Cortex of kidney (tissue), 1 donor: ENCODE data around the gene PDCD7.
"Not testable (repeated sequence)": the region's sequence is repeated elsewhere in the genome, so short reads cannot be mapped to it uniquely, and the experiment has no call there.

ENCODE experiments used
- DNase-seq: peaks from one replicate; lab custom pipeline; 2025; lab: John Stamatoyannopoulos, UW

Gene PDCD7

DNA sequence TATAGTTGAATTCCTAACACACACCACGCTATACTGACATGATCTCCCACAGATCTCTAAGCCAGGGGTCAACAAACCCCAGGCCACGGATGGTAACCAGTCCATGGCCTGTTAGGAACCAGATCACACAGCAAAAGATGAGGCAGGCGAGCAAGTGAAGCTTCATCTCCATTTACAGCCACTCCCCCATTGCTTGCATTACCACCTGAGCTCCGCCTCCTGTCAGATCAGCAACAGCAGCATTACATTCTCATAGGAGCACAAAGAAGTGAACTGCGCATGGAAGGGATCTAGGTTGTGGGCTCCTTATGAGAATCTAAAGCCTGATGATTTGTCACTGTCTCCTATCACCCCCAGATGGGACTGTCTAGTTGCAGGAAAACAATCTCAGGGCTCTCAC, 2.7 kb downstream of the PDCD7 start:
- no peak for DNase-seq

DNA sequence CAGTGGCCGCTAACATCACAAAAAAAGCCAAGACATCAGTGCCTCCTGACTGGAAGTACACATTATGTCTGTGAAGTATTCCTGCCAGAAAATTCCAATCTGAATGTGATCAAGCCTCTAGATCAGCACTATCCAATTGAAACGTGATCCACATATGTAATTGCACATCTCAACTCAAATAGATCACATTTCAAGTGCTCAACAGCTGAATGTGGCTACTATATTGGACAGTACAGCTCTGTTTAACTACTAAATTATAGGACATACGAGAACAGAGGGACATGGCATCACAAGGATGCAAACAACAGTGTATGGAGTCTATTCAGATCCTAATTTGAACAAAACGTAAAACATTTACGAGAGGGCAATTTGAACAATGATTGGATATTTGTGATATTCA, 18.1 kb downstream of the PDCD7 start:
- DNase-seq, result no peak

DNA sequence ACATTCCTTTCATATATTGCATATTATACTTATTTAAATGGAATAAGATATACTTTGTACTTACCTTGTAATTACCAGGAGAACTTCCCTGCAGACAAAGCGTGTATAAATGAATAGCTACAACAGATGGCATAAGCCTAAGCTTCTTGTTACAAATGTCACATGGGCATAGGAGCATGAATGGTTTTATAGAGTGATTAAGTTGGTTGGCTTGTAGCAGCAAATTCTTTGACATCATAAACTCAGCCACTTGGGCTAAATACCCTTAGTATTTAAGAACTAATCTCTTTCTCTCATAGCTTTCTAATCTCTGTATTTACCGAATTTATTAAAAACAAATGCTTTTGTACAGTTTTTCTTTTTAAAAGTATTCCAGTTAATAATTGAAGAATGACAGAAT, 18.5 kb downstream of the PDCD7 start, which contains the start of gene UBAP1L:
TSS of gene UBAP1L (minus strand) at position 115 of the 400 bp plus-strand sequence. CDS start 8,985 bp downstream, outside the sequence.
- DNase-seq, result no peak

DNA sequence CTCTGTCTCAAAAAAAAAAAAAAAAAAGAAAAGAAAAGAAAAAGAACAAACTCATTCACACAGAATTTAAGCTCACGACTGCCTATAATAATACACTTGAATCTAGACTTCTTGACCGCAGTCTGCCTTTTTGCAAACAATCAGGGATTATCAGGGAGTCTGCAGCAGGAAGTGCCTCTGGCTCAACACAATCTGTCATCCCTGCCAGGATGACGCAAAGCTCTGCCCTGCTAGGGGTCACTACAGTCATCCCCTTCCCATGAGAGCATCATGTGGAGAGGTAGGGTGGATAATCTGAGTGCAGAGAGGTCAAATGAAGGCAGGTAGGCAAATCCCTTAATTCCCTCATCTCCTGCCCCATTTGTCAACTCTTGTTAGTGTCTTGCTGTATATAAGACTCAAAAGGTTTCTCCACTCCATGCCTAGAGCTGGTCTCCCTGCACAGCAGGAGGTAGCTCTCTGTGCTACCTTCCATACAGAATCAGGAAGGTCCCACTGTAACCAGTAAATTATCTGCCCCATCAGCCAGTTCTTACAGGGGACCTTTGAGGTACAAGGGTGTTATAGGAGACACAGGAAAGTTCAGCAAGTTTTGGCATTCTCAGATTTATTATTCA, 22.8 kb downstream of the PDCD7 start:
- no peak for DNase-seq

DNA sequence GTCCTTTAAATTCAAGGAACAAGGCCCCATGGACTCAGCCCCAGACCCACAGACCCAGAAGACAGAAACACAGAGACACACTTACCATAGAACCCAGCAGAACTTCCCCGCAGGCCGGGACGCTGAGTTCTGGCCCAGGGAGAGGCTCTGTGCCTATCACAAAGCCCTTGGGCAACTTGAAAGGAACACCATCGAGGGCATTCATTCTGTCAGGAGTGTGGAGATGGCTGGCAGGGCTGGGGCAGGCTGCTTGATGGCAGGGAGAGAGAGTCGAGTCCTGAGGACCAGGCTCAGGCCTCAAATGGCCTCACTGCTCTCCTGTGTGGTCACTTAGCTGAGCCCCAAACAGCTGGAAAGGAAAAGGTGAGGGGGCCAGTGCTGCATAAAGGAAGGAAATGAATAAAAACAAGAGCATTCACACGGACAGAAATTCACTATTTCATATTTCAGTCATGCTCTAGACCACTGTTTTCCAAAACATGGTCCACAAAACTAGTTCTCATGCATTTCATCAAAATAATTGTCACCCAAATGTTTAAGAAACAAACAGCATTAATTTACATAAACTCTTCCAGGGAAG, 27.5 kb downstream of the PDCD7 start:
- DNase-seq, result no peak

DNA sequence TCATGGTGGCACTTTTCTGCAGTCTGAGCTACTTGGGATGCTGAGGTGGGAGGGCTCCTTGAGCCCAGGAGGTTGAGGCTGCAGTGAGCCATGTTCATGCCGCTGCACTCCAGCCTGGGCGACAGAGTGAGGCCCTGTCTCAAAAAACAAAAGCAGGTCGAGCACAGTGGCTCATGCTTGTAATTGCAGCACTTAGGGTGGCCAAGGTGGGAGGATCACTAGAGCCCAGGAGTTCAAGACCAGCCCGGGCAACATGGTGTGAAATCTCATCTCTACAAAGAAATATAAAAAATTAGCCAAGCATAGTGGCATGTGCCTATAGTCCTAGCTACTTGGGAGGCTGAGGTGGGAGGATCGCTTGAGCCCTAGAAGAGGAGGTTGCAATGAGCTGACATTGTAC, 28.6 kb downstream of the PDCD7 start:
- no peak for DNase-seq

DNA sequence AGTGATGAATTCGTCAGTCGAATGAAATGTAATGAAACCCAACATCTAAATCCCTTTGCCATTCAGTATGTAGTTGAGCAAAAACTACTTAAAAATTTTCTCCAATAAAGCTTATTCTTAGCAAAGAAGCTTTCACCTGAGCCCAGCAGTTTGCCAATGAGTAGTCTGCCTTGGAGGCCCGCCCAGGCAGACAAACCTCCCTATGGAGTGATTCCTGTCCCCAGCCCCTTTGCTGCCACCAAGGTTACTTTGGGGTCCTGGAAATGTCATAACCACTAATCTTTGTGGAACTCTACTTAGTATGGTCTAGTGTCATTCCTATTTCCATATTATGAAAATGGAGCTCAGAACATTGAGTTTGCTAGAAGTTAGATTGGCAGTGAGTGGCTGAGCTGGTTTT, 30.7 kb downstream of the PDCD7 start:
- DNase-seq, result no peak

DNA sequence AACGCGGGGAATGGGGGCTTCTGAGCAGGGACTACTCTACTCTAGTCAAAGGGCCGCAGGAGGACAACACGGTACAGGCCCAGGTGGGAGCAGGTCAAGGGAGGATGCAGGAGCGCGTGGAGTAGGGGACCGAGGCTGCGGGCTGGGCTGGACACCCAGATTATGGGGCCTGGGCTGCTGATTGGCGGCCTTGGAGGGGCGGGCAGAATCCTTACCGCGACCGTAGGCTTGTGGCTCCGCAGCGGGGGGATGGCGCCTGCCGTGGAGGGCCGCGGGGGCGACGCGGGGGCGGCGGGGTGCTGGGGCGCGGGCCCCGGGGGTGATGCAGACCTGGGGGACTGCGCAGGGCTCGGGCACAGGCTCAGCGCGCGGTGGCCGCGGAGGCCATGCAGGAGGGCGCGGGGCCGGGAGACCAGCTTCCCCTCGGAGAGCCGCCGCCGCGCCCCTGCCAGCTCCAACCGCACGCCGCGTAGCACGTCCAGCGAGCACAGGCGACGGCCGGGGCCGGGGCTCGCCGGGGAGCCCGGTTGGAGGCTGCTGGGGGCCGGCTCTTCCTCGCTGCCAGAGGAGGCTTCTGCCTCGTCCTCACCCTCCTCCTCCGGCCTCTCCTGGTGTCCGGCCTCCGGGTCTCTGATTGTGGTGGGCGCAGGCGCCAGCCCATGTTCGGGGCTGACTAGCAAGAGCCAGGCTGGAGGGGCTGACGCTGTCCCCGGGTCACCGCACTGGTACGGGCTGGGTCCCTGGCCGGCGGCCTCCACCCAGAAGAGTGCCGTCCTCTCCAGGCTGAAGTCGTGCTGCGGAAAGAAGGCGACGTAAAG, 31.5 kb downstream of the PDCD7 start:
- DNase-seq, result no peak

DNA sequence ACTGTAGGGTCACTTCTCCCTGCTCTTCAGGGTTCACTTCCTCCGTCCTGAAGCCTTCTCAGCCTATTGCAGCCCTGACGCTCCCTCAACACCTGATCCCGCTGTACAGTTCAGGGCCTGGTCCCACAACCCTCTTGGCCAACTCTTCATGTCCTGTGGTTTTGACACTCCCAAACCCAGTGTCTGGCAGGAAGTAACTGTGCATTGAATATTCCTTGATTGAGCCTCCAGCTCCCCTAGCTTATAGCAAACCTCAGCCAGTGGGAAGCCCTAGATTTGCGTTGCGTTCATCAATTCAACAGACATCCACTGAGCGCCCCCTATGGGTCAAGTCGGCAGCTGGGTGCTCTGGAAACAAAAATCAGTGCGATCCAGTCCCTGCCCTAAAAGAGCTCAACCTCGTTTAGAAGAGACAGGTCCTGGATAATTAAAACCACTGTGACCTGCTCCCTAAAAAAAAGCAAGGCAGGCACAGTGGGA, 32.2 kb downstream of the PDCD7 start:
- no peak for DNase-seq

DNA sequence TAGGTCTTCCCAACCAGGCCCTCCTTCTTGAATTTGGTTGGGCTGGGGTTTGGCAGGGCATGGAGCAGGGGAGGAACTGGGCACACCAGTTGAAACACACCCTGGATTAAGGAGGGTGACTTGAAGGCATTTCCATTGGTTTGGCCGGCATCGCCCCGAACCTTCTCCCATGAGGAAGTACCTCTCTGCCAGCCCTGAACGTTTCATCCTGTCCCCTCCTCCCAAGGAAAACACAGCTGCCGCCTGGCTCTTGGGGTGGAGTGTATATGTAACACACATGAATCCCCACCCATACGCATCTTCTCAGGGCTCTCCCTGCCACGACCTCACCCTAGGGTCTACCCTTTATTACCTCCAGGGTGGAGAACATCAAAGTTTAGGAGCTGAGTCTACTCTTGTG, 33.2 kb downstream of the PDCD7 start:
- DNase-seq, result no peak

DNA sequence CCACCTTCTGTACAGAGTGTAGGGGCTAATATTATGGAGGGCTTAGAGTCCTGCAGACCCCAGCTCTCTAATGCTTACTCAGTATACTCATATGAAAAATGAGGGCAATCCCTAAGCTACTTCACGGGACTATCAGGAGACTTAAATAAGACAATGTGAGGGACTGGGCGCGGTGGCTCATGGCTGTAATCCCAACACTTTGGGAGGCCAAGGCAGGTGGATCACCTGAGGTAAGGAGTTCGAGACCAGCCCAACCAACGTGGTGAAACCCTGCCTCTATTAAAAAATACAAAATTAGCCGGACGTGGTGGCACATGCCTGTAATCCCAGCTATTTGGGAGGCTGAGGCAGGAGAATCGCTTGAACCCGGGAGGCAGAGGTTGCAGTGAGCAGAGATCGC, 33.8 kb downstream of the PDCD7 start:
- DNase-seq, result not testable (repeated sequence)

DNA sequence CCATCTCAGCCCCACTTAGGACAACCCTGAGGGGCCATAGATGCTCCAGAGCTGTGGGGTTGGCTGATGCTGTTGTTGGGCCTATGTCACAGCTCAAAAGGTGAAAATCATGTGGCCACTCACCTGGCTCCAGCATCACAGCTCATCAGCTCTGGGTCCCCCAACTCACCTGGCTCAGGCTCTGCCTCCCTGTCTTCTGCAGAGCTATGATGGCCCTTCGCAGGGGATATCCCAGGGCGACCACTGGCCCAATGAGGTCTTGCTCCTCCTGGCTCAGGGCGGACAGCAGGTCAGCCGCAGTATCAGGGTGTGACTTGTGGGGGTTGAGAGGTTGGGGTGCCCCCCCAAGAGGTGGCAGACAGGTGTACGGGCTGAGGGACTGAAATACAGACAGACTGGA, 34.3 kb downstream of the PDCD7 start:
- DNase-seq, result no peak

DNA sequence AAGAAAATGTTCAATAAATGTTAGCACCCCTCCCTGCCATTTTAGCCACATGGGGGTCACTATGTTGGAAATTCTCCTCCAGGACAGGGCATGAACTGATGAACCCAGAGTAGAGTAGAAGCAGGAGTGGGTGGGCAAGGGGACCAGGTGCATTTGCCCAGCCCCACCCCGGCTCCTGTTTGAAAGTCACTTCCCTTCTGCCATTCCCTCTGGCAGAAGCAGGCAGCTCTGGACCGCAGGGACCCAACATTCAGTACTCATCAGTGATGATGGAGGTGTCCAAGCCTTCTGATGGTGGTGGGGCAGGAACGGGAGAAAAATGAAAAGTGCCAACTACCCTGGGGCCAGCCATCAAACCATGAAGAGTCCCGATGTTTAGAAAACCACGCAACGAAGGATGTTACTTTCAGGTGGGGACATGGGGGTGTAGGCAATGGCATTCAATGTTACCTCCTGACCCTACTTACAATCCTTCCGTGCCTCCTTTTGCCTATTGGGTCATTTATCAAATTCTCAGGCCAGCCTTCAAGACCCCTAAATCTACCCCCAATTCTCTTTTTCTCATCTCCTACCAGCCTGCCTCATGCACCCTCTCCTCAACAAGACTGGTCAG, 35.9 kb downstream of the PDCD7 start:
- DNase-seq, result no peak

DNA sequence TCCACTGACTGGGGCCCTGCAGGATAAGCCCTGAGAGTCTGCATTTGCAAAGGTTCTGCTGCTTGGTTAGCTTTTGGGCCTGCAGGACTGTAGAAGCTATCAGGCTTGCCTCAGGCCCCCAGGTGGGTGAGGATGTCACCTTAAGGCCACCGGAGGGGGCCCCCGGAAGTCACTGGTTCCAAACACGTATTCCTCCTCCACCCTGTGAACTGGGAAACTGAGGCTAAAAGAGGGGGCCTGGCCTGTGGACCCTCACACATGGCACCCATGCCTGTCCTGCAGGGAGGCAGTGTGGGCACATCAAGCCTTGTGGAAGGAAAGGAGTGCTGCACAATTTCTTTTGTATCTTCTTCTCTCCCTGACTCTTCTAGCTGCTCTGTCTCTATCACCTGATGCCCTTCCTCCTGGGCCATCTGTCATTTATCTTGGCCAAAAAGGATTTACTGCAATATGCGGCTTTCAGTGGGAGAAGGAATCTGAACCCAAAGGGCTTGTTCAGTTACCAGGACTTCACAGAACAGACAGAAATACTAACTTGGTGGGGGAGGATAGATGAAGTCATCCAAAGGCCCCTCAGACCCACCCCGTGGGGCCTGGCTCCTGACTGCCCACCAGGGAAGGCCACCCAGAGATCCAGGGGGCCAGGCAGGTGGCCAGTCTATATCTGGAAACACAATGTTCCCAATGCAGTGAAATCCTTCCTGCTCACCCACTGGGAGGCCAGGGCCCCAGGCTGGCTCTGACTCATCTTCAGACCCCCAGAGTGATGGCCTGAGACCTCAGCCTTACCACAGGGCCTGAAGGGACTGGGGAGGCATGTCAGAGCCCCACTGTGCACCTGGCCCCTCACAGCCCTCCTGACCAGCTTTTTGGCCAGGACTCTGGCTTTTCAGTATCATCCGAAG, 36.9 kb downstream of the PDCD7 start:
- no peak for DNase-seq

DNA sequence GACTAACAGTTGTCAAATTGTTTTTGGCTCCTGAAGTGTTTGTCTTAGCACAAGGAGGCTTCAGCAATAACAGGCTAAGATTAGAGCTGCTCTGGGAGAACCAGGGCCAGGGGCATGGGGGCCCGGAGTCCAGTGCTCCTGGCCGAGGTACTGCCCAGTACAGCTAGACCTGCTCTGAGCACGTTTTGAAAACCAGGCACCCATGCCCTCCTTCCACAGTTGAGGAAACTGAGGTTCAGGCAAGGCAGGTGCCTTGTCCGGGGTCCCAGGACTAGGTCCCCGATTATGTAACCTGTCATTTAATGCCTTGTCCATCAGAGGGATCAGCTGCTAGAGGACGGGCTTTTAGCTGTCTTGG, 37.9 kb downstream of the PDCD7 start:
- no peak for DNase-seq

DNA sequence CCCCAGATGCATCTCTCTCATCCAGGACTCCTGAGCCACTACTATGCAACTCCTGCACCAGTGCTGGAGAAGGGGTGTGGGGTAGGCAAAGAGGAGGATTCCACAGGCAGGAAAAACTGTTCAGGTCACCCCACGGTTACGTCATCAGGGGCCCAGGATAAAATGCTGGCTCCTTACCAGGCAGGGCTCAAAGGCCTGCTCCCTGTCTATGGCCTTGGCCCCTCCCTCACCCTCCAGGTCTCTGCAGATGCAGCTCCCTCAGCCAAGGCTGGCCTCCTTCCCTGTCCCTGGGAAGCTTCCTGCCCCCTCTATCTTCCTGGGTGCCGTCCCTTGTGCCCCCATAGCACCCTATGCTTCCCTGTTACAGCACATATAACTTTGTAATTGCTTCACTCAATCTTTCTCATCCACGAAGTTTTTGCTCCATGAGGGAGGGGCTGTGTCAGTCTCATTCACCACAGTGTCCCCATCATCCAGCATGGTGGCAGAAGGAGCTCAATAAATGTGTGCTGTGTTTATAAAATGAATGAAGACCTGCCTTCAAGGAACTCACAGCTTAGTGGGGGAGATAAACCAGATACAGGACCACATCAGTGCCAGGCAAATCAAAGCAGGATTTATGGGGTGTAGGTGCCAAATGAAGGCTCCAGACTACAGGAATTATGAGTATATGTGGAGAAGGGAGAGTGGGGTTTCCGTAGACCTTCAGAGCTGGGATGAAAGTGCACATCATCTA, 38.4 kb downstream of the PDCD7 start:
- DNase-seq, result no peak

DNA sequence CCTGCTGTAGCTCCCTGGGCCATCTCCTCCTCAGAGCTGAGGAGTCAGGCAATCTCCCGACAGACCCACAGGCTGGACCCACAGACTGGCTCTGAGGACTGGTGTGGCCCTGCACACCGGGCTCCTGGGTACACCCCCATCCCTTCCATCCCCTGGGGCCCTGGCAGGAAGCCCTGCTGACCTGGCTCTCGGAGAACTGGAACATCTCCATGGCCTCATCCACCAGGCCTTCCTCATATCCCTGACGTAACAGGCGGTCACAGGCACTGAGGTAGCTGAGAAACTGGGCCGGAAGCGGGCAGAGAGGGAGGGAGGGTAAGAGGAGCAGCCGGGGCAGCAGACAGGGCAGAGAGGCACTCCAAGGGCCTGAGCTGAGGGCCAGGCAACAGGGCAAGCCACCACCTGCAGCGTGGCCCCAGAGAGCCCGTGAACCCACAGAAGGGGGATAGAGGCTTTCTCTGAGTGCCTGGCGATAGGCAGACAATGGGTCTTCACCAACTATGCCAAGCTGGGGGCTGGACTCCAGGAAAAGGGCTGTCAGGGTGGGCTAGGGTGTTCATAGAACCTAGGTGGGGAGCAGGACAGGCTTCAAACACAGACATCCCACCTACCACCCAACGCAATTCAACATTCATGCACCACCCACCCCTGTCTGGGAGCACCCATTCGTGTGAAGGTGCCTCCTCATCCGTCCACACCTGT, 39.2 kb downstream of the PDCD7 start:
- no peak for DNase-seq

DNA sequence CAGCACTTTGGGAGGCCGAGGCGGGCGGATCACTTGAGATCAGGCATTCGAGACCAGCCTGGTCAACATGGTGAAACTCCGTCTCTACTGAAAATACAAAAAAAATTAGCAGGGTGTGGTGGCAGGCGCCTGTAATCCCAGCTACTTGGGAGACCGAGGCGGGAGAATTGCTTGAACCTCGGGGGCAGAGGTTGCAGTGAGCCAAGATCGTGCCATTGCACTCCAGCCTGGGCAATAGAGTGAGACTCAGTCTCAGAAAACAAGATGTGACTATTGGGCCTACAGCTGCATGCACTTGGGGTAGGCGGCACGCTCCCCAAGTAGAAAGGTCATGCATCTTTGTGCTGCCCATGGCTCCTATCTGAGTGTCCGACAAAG, 39.8 kb downstream of the PDCD7 start:
- not testable (repeated sequence) for DNase-seq

DNA sequence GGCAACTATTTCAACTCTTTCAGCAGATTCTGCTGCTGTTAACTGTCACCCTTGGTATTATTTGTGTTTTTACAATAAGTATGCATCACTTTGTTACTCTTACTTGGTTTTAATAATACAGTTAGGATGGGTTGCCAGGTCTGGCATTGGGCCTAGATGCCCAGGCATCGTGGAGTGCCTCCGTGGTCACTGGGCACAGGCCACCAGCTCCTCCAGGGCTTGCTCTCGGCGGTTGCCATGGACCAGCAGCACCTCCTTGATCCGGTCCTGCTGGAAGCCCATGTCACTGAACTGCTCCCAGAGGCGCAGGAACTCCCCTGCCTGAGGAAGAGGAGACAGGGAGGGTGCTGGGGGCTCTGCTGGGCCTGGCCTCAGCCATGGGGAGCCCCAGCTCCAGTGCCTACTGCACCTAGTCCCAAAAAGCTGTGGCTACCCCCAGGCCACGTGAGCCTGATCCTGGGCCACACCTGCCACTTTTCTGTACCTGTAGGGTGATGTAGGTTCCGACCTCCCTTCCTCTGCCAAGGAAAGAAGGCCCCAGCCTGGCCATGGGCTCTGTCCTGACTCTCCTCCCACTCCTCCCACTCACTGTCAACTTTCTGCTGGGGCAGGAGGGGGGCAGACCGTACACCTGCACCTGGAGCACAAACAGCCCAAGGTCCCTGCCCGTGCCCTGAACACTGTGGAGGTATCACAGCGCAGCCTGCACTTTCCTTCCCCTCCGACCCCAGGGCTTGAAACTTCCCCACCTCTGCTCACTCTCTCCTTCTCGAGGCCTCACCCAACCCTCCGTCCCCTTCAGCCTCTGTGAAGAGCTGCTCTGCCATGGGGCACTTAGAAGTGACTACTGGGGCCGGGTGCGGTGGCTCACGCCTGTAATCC, 40.5 kb downstream of the PDCD7 start:
- no peak for DNase-seq
